Neural crest cell (in vitro differentiated cells): Measurements from ENCODE around the gene ZNF33A. TPM values are rescaled to one million over a fixed set of nuclear protein-coding genes. Genes with fewer than 3 reads are reported as not detected.

Experiments
- DNase-seq: peaks from one replicate; pipeline ENCODE4 v3.0.0; 2021; ENCODE audit warnings: low read depth, mixed read lengths, low spot score
- H3K27ac Mint-ChIP-seq: one replicate; pipeline ENCODE4 v1.8.0; 2021; ENCODE audit warnings: mild to moderate bottlenecking, mixed read lengths; ENCODE audit not compliant: unreplicated experiment
- H3K27me3 Mint-ChIP-seq: 2 replicates; pipeline ENCODE4 v1.8.0; 2021; ENCODE audit warnings: low read depth, mild to moderate bottlenecking, mixed read lengths
- H3K36me3 Mint-ChIP-seq: 2 replicates; pipeline ENCODE4 v1.8.0; 2021; ENCODE audit warnings: low read depth, mild to moderate bottlenecking, mixed read lengths
- H3K4me1 Mint-ChIP-seq: 2 replicates; pipeline ENCODE4 v1.8.0; 2021; ENCODE audit warnings: mixed read lengths
- H3K4me3 Mint-ChIP-seq: one replicate; pipeline ENCODE4 v1.8.0; 2021; ENCODE audit warnings: mild to moderate bottlenecking, mixed read lengths
- H3K9me3 Mint-ChIP-seq: 2 replicates; pipeline ENCODE4 v1.8.0; 2021; ENCODE audit warnings: mixed read lengths
- CTCF ChIP-seq: fragments of 200-600 bp; sonication (generic); conservative IDR thresholded peaks from 2 replicates; pipeline ENCODE4 v1.5.0; 2021; ENCODE audit warnings: antibody characterized with exemption, mild to moderate bottlenecking
- total RNA-seq: library from RNA; stranded (reverse); gene quantifications from 2 replicates; pipeline ENCODE4 v1.2.1, GENCODE V29; 2021

The ZNF33A gene
- total RNA-seq, 1 donor from 2014 or later: 27.8 TPM

DNA sequence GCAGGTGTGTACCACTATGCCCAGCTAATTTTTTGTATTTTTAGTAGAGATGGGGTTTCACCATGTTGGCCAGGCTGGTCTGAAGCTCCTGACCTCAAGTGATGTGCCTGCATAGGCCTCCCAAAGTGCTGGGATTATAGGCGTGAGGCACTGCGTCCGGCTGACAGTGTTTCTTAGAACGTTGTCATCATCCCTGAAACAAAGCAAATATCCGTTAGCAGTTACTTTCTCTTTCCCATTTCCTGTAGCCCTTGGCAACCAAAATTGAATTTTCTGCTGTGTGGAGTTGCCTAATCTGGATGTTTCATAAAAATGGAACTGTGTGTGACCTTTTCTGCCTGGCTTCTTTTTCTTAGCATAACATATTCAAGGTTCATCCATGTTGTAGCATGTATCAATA, 22.4 kb downstream of the ZNF33A start:
- Mint-ChIP-seq H3K4me1 (no peaks in the 10 kb centered on the region), H3K36me3 (peaks cover 61% of the 10 kb centered on the region), H3K4me3 (no peak overlapping the region), H3K9me3 (peaks cover 3% of the 10 kb centered on the region), H3K27me3 (no peaks in the 10 kb centered on the region), H3K27ac (no peak overlapping the region)
- DNase-seq: no peak
- no peak for TF ChIP-seq CTCF

GRCh38 chr10:38038107-38038931, 27.8 kb downstream of the ZNF33A start:
- Mint-ChIP-seq H3K9me3 (peaks cover 13% of the 10 kb centered on the region), H3K36me3 (peaks cover 65% of the 10 kb centered on the region), H3K4me1 (no peaks in the 10 kb centered on the region), H3K27ac (no peak overlapping the region), H3K4me3 (no peak overlapping the region), H3K27me3 (no peaks in the 10 kb centered on the region)
- DNase-seq: no peak
- no peak for TF ChIP-seq CTCF

DNA sequence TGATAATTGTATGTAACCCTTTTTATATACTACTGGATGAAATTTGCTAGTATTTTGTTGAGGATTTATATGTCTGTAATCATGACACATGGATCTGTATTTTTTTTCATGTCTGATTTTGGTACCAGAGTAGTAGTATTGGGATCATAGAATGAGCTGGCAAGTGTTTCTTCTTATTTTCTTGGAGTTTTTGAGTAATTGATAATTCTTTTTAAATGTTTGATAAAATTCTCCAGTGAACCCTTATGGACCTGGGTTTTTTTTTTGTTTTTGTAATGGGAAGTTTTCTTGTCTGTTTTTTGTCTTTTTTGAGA, 28.4 kb downstream of the ZNF33A start:
- Mint-ChIP-seq H3K9me3 (peaks cover 13% of the 10 kb centered on the region), H3K4me3 (no peak overlapping the region), H3K4me1 (no peaks in the 10 kb centered on the region), H3K27ac (no peak overlapping the region), H3K36me3 (peaks cover 68% of the 10 kb centered on the region), H3K27me3 (no peaks in the 10 kb centered on the region)
- DNase-seq: no peak
- no peak for TF ChIP-seq CTCF

- H3K27ac Mint-ChIP-seq: no peak overlapping the region
- H3K27me3 Mint-ChIP-seq: no peaks in the 10 kb centered on the region
- H3K9me3 Mint-ChIP-seq: peaks cover 21% of the 10 kb centered on the region
- TF ChIP-seq CTCF: no peak
- H3K4me3 Mint-ChIP-seq: no peak overlapping the region
- no peak for DNase-seq
- peaks cover 72% of the 10 kb centered on the region for H3K36me3 Mint-ChIP-seq
- H3K4me1 Mint-ChIP-seq: no peaks in the 10 kb centered on the region
Observed at GRCh38 chr10:38043516-38043915, 33.0 kb downstream of the ZNF33A start.

GRCh38 chr10:38045129-38045528, 34.7 kb downstream of the ZNF33A start:
- H3K27ac Mint-ChIP-seq: no peak overlapping the region
- DNase-seq: no peak
- no peak overlapping the region for H3K4me3 Mint-ChIP-seq
- peaks cover 25% of the 10 kb centered on the region for H3K9me3 Mint-ChIP-seq
- no peaks in the 10 kb centered on the region for H3K27me3 Mint-ChIP-seq
- H3K4me1 Mint-ChIP-seq: no peaks in the 10 kb centered on the region
- peaks cover 72% of the 10 kb centered on the region for H3K36me3 Mint-ChIP-seq
- no peak for TF ChIP-seq CTCF
